ENCODE data around the gene AMN.
A peak's percentile ranks its signal among the peaks of the same experiment; 100 is the strongest.
"Not testable (repeated sequence)": the region's sequence is repeated elsewhere in the genome, so short reads cannot be mapped to it uniquely, and the experiment has no call there.

AMN gene

GRCh38 chr14:102926104-102926503 is 3.6 kb downstream of the AMN start:
- TF ChIP-seq CTCF (IDR thresholded peaks at IDR 0.05): no peak
- Histone ChIP-seq H3K27ac (no peak overlapping the region), H3K4me3 (no peak overlapping the region)
- no peak for DNase-seq (ENCODE audit: low spot score)

- H3K4me3 ChIP-seq; DNase-seq (ENCODE audit: low spot score); H3K27ac ChIP-seq: not testable (repeated sequence)
Measured at GRCh38 chr14:102926840-102927239, 4.4 kb downstream of the AMN start.

DNA sequence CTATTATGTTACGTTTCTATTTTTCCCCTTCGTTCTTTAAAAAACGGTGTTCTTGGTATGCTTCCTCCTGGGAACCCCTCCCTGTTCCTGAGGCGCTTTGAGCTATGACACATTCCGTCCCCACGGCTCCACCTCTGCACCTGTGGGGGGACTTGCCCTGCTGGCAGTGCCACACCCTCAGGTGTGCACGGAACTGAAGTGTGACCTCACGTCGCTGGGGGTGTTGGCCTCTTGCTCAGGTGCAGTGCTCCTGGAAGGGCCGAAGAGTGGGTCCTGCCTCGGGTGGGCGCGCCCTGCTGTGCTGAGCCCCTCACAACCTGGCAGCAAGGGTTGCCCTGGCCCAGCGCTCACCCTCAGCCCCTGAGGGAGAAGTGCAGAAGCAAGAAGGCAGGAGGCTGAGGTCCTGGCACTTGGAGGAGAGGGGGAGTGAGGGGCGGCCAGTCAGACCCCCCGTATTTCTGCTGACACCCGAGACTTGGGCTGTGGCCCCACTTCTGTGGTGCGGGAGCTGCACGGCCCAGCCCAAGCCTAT is 4.9 kb downstream of the AMN start:
- no peak for DNase-seq (ENCODE audit: low spot score)
- TF ChIP-seq CTCF (IDR thresholded peaks at IDR 0.05): no peak
- no peak overlapping the region for H3K4me3 ChIP-seq
- no peak overlapping the region for H3K27ac ChIP-seq

DNA sequence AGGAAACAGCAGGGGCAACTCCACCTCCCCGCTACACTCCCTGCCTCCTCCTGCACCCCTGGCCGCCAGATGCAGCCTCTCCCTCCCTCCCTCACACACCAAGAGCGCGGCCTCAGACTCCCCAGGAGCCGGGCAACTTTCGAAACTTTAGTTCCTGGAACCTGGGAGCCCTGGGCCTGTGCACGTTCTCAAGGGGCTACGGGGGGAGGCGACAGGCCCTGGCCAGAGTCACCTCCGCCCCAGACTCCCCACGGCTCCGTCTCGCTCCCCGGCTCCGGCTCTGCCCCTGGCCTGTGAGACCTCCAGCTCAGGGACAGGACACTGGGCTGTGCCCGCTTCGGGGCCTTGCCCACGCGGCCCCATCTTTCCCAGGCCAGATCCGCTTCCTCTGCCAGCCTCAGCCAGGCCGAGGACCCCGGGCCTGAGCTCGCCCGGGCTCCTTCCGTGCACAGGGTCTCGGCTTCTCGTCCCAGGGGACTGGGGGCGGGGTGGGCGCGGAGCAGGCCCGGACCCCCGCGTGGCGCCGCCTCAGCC is 5.5 kb downstream of the AMN start:
- Histone ChIP-seq H3K4me3 (peak overlapping the region; percentile 69), H3K27ac (no peak overlapping the region)
- no peak for DNase-seq (ENCODE audit: low spot score)
- TF ChIP-seq CTCF (IDR thresholded peaks at IDR 0.05): no peak

GRCh38 chr14:102928412-102929240 is 6.2 kb downstream of the AMN start:
- H3K4me3 ChIP-seq: peak overlapping the region; percentile 69
- no peak for DNase-seq (ENCODE audit: low spot score)
- H3K27ac ChIP-seq: no peak overlapping the region
- no peak for TF ChIP-seq CTCF (IDR thresholded peaks at IDR 0.05)

GRCh38 chr14:102929241-102930137 is 7.0 kb downstream of the AMN start:
- H3K27ac ChIP-seq: no peak overlapping the region
- TF ChIP-seq CTCF (IDR thresholded peaks at IDR 0.05): no peak
- H3K4me3 ChIP-seq: peak overlapping the region; percentile 69
- no peak for DNase-seq (ENCODE audit: low spot score)

DNA sequence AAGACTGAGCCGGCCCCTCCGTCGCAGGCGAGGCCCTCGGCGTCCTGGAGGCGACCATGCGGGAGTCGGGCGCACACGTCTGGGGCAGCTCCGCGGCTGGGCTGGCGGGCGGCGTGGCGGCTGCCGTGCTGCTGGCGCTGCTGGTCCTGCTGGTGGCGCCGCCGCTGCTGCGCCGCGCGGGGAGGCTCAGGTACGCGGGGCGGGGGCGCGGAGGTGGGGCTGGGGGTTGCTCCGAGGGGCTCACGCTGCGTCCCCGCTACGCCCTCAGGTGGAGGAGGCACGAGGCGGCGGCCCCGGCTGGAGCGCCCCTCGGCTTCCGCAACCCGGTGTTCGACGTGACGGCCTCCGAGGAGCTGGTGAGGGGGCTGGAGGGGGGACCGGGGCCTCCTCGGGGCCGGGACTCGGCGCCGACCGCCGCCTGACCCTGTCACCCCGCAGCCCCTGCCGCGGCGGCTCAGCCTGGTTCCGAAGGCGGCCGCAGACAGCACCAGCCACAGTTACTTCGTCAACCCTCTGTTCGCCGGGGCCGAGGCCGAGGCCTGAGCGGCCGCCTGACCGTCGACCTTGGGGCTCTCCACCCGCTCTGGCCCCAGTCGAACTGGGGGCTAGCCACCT is 7.8 kb downstream of the AMN start:
- DNase-seq (ENCODE audit: low spot score): no peak
- peak overlapping the region; percentile 69 for H3K4me3 ChIP-seq

More for the DNA sequence above, 7.8 kb downstream of the AMN start:
- TF ChIP-seq CTCF (IDR thresholded peaks at IDR 0.05): no peak
- H3K27ac ChIP-seq: no peak overlapping the region
